Measurements from ENCODE around the gene ARHGAP30. TPM values are rescaled to one million over a fixed set of nuclear protein-coding genes. Genes with fewer than 3 reads are reported as not detected.
"Not testable (repeated sequence)": the region's sequence is repeated elsewhere in the genome, so short reads cannot be mapped to it uniquely, and the experiment has no call there.

The ARHGAP30 gene
- total and polyA plus RNA-seq, 9 donors: 1.6 to 9.3 (median 2.8) TPM

DNA sequence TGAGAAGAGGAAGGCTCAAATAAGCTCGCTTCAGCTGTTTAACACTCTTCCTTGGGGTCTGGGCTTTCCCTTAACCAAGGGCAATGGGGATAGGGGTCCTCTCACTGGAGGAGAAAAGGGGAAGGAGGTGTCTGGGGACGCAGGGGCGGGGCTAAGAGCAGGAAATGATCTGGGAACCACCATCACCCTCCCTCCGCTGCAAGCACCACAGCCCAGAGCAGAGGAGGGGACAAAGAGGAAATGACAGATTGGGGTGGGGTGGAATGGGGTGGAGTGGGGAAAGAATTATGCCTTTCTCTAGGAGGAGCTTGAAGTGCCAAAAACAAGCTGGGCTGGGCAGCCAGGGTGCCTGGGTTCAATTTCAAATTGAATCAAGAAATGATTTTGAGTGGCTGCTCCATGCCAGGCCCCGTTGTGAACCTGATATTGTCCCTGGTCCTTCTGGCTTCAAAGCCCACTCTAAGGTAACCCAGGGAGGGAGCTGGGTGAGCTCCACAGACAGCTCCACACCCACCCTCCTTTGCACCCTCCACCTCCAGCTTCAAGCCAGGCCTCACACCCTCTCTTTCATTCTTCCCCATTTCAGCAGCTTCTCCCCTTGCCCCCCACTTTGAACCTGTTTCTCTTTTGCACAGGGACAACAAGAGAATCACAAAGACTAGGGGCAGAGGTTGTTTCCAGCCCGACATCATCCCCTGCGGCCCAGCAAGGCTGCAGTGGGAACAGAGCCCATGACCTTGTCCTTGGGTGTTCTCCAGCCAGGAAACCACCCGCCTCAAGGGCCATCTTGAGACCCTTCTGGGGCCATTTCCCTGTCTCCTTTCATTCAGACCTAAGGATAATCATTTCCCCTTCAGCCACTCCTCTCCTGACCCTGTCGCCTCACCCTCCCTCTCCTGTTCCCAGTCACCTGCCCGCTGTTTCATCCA is 1.1 kb downstream of the ARHGAP30 start:
- WGBS, 3 donors: 66 to 71% (median 71%) methylated on average over 10 of the region's 10 CpGs
- Histone ChIP-seq H3K27me3 (no peaks in the 10 kb centered on the region), H3K27ac (no peak overlapping the region), H3K36me3 (no peaks in the 10 kb centered on the region), H3K4me3 (no peak overlapping the region), H3K4me1 (ENCODE audit: insufficient read depth) (no peaks in the 10 kb centered on the region), H3K9me3 (no peaks in the 10 kb centered on the region)
- TF ChIP-seq POLR2A (IDR thresholded peaks at IDR 0.05): no peak
- TF ChIP-seq EP300 (IDR thresholded peaks at IDR 0.05): no peak
- TF ChIP-seq, protein P1, sequence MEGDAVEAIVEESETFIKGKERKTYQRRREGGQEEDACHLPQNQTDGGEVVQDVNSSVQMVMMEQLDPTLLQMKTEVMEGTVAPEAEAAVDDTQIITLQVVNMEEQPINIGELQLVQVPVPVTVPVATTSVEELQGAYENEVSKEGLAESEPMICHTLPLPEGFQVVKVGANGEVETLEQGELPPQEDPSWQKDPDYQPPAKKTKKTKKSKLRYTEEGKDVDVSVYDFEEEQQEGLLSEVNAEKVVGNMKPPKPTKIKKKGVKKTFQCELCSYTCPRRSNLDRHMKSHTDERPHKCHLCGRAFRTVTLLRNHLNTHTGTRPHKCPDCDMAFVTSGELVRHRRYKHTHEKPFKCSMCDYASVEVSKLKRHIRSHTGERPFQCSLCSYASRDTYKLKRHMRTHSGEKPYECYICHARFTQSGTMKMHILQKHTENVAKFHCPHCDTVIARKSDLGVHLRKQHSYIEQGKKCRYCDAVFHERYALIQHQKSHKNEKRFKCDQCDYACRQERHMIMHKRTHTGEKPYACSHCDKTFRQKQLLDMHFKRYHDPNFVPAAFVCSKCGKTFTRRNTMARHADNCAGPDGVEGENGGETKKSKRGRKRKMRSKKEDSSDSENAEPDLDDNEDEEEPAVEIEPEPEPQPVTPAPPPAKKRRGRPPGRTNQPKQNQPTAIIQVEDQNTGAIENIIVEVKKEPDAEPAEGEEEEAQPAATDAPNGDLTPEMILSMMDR (IDR thresholded peaks at IDR 0.05): no peak
- DNase-seq: no peak
- intact Hi-C loops (cut with DNase I): no loop called here

DNA sequence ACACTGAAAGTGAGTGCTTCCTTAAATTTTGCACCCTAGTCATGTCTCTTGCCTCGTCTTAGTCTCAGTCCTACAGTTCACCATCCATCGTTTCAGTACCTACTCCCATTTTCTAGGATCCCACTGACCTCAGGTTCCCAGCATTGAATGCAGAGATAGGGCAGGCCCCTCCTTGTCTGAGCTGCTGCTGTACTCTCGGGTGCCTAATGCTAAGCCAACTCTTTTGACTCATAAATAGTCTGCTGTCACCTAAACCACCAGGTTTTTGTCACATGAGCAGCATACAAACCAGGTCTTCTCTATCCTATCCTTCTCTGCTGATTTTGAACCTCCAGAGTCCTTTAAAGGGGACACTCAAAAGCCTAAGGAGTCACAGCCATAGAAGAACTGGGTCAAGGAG is 3.0 kb downstream of the ARHGAP30 start:
- Histone ChIP-seq H3K4me1 (ENCODE audit: insufficient read depth) (no peaks in the 10 kb centered on the region), H3K9me3 (no peaks in the 10 kb centered on the region), H3K27me3 (no peaks in the 10 kb centered on the region), H3K27ac (no peak overlapping the region), H3K36me3 (no peaks in the 10 kb centered on the region), H3K4me3 (no peak overlapping the region)
- no peak for TF ChIP-seq EP300 (IDR thresholded peaks at IDR 0.05)
- WGBS, 3 donors: 60 to 65% (median 62%) methylated on average over 3 of the region's 3 CpGs
- intact Hi-C loops (cut with DNase I): no loop called here
- DNase-seq: no peak

DNA sequence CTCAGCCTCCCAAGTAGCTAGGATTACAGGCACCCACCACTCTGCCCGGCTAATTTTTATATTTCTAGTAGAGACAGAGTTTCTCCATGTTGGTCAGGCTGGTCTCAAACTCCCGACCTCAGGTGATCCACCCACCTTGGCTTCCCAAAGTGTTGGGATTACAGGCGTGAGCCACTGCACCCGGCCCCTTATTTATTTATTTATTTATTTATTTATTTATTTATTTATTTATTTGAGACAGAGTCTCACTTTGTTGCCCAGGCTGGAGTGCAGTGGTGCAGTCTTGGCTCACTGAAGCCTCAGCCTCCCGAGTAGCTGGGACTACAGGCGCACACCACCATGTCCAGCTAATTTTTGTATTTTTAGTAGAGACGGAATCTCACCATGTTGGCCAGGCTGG is 4.0 kb downstream of the ARHGAP30 start:
- intact Hi-C loops (cut with DNase I): not testable (repeated sequence)

DNA sequence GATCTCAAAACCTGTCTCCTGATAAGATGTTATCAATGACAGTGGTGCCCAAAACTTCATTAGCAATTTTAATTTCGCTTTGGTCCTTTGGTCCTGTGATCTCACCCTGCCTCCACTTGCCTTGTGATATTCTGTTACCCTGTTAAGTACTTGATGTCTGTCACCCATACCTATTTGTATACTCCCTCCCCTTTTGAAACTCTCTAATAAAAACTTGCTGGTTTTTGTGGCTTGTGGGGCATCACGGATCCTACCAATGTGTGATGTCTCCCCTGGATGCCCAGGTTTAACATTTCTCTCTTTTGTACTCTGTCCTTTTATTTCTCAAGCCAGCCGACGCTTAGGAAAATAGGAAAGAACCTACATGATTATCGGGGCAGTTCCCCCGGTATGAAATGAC is 5.8 kb downstream of the ARHGAP30 start:
- H3K27ac ChIP-seq; H3K27me3 ChIP-seq; H3K36me3 ChIP-seq; H3K4me1 ChIP-seq (ENCODE audit: insufficient read depth); intact Hi-C loops (cut with DNase I); H3K4me3 ChIP-seq; H3K9me3 ChIP-seq; DNase-seq: not testable (repeated sequence)
- WGBS, 3 donors: 57 to 58% (median 58%) methylated on average over 6 of the region's 6 CpGs

More for the DNA sequence above, 4.0 kb downstream of the ARHGAP30 start:
- H3K9me3 ChIP-seq; DNase-seq; H3K36me3 ChIP-seq; H3K27ac ChIP-seq; H3K27me3 ChIP-seq; H3K4me3 ChIP-seq; H3K4me1 ChIP-seq (ENCODE audit: insufficient read depth): not testable (repeated sequence)
- WGBS, 3 donors: 88 to 91% (median 91%) methylated on average over 7 of the region's 7 CpGs

DNA sequence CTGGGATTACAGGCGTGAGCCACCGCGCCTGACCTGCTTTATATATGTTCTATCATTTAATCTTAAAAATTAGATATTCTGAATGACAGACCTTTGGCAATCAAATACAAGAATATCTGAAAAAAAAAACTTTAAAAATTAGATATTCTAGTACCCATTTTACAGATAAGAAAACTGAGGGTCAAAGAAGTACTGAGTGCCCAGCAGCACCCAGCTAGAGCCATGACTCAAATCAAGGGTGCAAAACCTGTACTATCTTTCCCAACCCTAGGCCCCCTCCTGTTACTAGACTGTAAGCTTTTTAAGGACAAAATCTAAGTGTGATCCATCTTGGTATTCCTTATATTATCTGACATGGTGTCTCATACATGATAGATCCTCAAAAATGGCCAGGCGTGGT is 8.3 kb downstream of the ARHGAP30 start:
- intact Hi-C loops (cut with DNase I): no loop called here
- Histone ChIP-seq H3K4me1 (ENCODE audit: insufficient read depth) (no peaks in the 10 kb centered on the region), H3K4me3 (no peak overlapping the region), H3K9me3 (no peaks in the 10 kb centered on the region), H3K27me3 (no peaks in the 10 kb centered on the region), H3K27ac (no peak overlapping the region), H3K36me3 (no peaks in the 10 kb centered on the region)
- WGBS, 3 donors: 91 to 97% (median 94%) methylated on average over 4 of the region's 4 CpGs
- TF ChIP-seq, protein P1 (IDR thresholded peaks at IDR 0.05): no peak
- no peak for TF ChIP-seq EP300 (IDR thresholded peaks at IDR 0.05)
- no peak for TF ChIP-seq POLR2A (IDR thresholded peaks at IDR 0.05)
- DNase-seq: no peak

DNA sequence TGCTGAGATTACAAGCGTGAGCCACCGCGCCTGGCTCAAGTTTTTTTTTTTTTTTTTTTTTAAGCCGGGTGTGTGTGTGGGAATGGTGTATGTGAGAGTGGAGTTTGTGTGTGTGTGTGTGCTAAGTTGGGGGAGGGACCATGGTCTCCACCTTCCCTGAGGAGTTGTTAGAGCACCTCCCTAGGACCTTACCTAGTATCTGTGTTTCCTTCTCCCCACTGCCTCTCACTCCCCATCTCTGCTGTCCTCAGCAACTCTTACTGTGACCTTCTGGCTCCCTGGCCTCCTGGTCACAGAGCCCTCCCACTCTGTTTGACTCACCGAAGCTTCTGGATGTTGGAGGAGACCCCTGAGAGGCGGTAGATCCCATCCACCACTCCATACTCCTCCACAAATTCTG is 10.4 kb downstream of the ARHGAP30 start:
- Histone ChIP-seq H3K27me3 (no peaks in the 10 kb centered on the region), H3K36me3 (no peaks in the 10 kb centered on the region), H3K4me3 (no peak overlapping the region), H3K27ac (no peak overlapping the region), H3K9me3 (no peaks in the 10 kb centered on the region), H3K4me1 (ENCODE audit: insufficient read depth) (no peaks in the 10 kb centered on the region)
- TF ChIP-seq, protein P1 (IDR thresholded peaks at IDR 0.05): no peak
- no peak for DNase-seq
- intact Hi-C loops (cut with DNase I): no loop called here
- 43 to 71% (median 56%) methylated on average over 6 of the region's 6 CpGs for WGBS, 3 donors

Data from ovary (tissue), 9 donors.